ENCODE data around the gene AP1B1. TPM values are rescaled to one million over a fixed set of nuclear protein-coding genes. Genes with fewer than 3 reads are reported as not detected.

AP1B1 gene
- total RNA-seq, 1 experiment from 2014 or later, result 68.1 TPM

- H3K4me3 ChIP-seq (ENCODE audit: low read depth, low read length, poor library complexity, severe bottlenecking), result no peak overlapping the region
- peaks cover 4% of the 10 kb centered on the region for H3K4me1 ChIP-seq (ENCODE audit: insufficient read depth, low read length, poor library complexity, severe bottlenecking)
- POLR2A ChIA-PET (ENCODE audit: low non-redundant PET), result no interaction called here
- no peaks in the 10 kb centered on the region for H3K36me3 ChIP-seq (ENCODE audit: insufficient read depth, low read length, poor library complexity, severe bottlenecking)
- TSS peak; percentile 63 for BruUV-seq (replicated peaks)
- no peaks in the 10 kb centered on the region for H3K27me3 ChIP-seq (replicated peaks; ENCODE audit: insufficient read depth, low read depth, low read length, poor library complexity)
- CTCF ChIA-PET, result no interaction called here
- H3K27ac ChIP-seq (ENCODE audit: low read depth, low read length, poor library complexity, severe bottlenecking), result no peak overlapping the region
- no peaks in the 10 kb centered on the region for H3K9me3 ChIP-seq (ENCODE audit: low read depth, low read length, poor library complexity, severe bottlenecking)
- DNase-seq (ENCODE audit: low spot score), result no peak
- no peak for TF ChIP-seq CTCF (conservative IDR thresholded peaks at IDR 0.05; ENCODE audit: low read depth, low read length)
- no peak for TF ChIP-seq EZH2 (IDR thresholded peaks at IDR 0.05; ENCODE audit: borderline replicate concordance, low read depth, low read length, poor library complexity, severe bottlenecking)
- intact Hi-C loops (cut with micrococcal nuclease; ENCODE audit: unreplicated experiment), result no loop called here
These were observed 60.3 kb downstream of the AP1B1 start for GRCh38 chr22:29328055-29328454.

GRCh38 chr22:29327089-29327764 is 61.1 kb downstream of the AP1B1 start:
- Histone ChIP-seq H3K27ac (ENCODE audit: low read depth, low read length, poor library complexity, severe bottlenecking) (no peak overlapping the region), H3K9me3 (ENCODE audit: low read depth, low read length, poor library complexity, severe bottlenecking) (no peaks in the 10 kb centered on the region), H3K4me3 (ENCODE audit: low read depth, low read length, poor library complexity, severe bottlenecking) (no peak overlapping the region), H3K4me1 (ENCODE audit: insufficient read depth, low read length, poor library complexity, severe bottlenecking) (no peaks in the 10 kb centered on the region), H3K27me3 (replicated peaks; ENCODE audit: insufficient read depth, low read depth, low read length, poor library complexity) (no peaks in the 10 kb centered on the region), H3K36me3 (ENCODE audit: insufficient read depth, low read length, poor library complexity, severe bottlenecking) (no peaks in the 10 kb centered on the region)
- no peak for TF ChIP-seq EZH2 (IDR thresholded peaks at IDR 0.05; ENCODE audit: borderline replicate concordance, low read depth, low read length, poor library complexity, severe bottlenecking)
- TF ChIP-seq CTCF (conservative IDR thresholded peaks at IDR 0.05; ENCODE audit: low read depth, low read length), result no peak
- no peak for DNase-seq (ENCODE audit: low spot score)
- POLR2A ChIA-PET (ENCODE audit: low non-redundant PET), result no interaction called here
- intact Hi-C loops (cut with micrococcal nuclease; ENCODE audit: unreplicated experiment), result no loop called here
- no TSS peak for BruUV-seq (replicated peaks)
- CTCF ChIA-PET, result no interaction called here

GRCh38 chr22:29326481-29326880 is 61.9 kb downstream of the AP1B1 start:
- intact Hi-C loops (cut with micrococcal nuclease; ENCODE audit: unreplicated experiment), result no loop called here
- no peaks in the 10 kb centered on the region for H3K27me3 ChIP-seq (replicated peaks; ENCODE audit: insufficient read depth, low read depth, low read length, poor library complexity)
- ChIA-PET POLR2A (ENCODE audit: low non-redundant PET) (no interaction called here), CTCF (no interaction called here)
- no TSS peak for BruUV-seq (replicated peaks)
- H3K4me3 ChIP-seq (ENCODE audit: low read depth, low read length, poor library complexity, severe bottlenecking), result no peak overlapping the region
- H3K27ac ChIP-seq (ENCODE audit: low read depth, low read length, poor library complexity, severe bottlenecking), result no peak overlapping the region
- H3K4me1 ChIP-seq (ENCODE audit: insufficient read depth, low read length, poor library complexity, severe bottlenecking), result no peaks in the 10 kb centered on the region
- DNase-seq (ENCODE audit: low spot score), result no peak
- no peak for TF ChIP-seq CTCF (conservative IDR thresholded peaks at IDR 0.05; ENCODE audit: low read depth, low read length)
- TF ChIP-seq EZH2 (IDR thresholded peaks at IDR 0.05; ENCODE audit: borderline replicate concordance, low read depth, low read length, poor library complexity, severe bottlenecking), result no peak
- no peaks in the 10 kb centered on the region for H3K9me3 ChIP-seq (ENCODE audit: low read depth, low read length, poor library complexity, severe bottlenecking)
- no peaks in the 10 kb centered on the region for H3K36me3 ChIP-seq (ENCODE audit: insufficient read depth, low read length, poor library complexity, severe bottlenecking)
